Lung (tissue), 12 donors: ENCODE data around the gene ATAT1. TPM values are rescaled to one million over a fixed set of nuclear protein-coding genes. Genes with fewer than 3 reads are reported as not detected.

Experiments
- ATAC-seq: fragments of 200-7000 bp; cut with Tn5 transposase; one replicate; pipeline ENCODE4 v1.9.1; 2020; ENCODE audit warnings: moderate number of reproducible peaks; ENCODE audit not compliant: insufficient read depth, low FRiP score
- DNase-seq, 3 donors: peaks; one replicate each; pipeline ENCODE4 v3.0.0-alpha.2; 2013 to 2017
- H3K27ac ChIP-seq, 2 donors: one replicate each; pipeline ENCODE4 v1.5.1; 2013; ENCODE audit warnings: mild to moderate bottlenecking in 2 of 2, moderate library complexity in 2 of 2, control low read depth in 1 of 2, inconsistent platforms in 1 of 2, low read depth in 1 of 2, low read length in 1 of 2
- H3K27me3 ChIP-seq, 3 donors: one replicate each; pipeline ENCODE4 v1.5.1; 2013; ENCODE audit warnings: low read length in 2 of 3; ENCODE audit not compliant: control insufficient read depth in 3 of 3, insufficient read depth in 3 of 3
- H3K36me3 ChIP-seq, 4 donors: one replicate each; pipeline ENCODE4 v1.5.1; 2013; ENCODE audit warnings: low read length in 4 of 4, mild to moderate bottlenecking in 1 of 4, moderate library complexity in 1 of 4; ENCODE audit not compliant: control insufficient read depth in 4 of 4, insufficient read depth in 4 of 4
- H3K4me1 ChIP-seq, 5 donors: one replicate each; pipeline ENCODE4 v1.5.1; 2013; ENCODE audit warnings: low read length in 5 of 5, mild to moderate bottlenecking in 2 of 5, moderate library complexity in 1 of 5; ENCODE audit not compliant: control insufficient read depth in 5 of 5, insufficient read depth in 5 of 5
- H3K4me3 ChIP-seq: one replicate; pipeline ENCODE4 v1.5.1; 2013; ENCODE audit warnings: mild to moderate bottlenecking, control low read depth, moderate library complexity
- H3K9ac ChIP-seq, 2 donors: one replicate each; pipeline ENCODE4 v1.5.1; 2013; ENCODE audit warnings: low read length in 2 of 2, control low read depth in 1 of 2; ENCODE audit not compliant: insufficient read depth in 1 of 2
- H3K9me3 ChIP-seq, 4 donors: one replicate each; pipeline ENCODE4 v1.5.1; 2013; ENCODE audit warnings: low read length in 3 of 4, mild to moderate bottlenecking in 1 of 4, moderate library complexity in 1 of 4; ENCODE audit not compliant: control insufficient read depth in 4 of 4, insufficient read depth in 3 of 4
- WGBS, 2 donors: extraction: QIAGEN DNeasy Blood & Tissue Kit; methylation state at CpG; one replicate each; pipeline ENCODE4 v1.1.7; 2013; 5-methylcytosine and 5-hydroxymethylcytosine counted together
- polyA plus RNA-seq, 2 donors: library from polyadenylated mRNA; stranded (reverse); fragments of 200-250 nt; gene quantifications; one replicate each; pipeline ENCODE4 v1.2.1, GENCODE V29; 2013
- total RNA-seq, 2 donors: library from RNA; depleted of rRNA in 1 of 2; stranded (reverse); fragments of >200 nt in 1 of 2; gene quantifications; one replicate each; pipeline ENCODE4 v1.2.1, GENCODE V29; 2014 to 2021
- TF ChIP-seq, protein P1 (sequence below): IDR thresholded peaks from 2 replicates; pipeline ENCODE4 v1.5.1; 2012; ENCODE audit warnings: mild to moderate bottlenecking; ENCODE audit errors: control extremely low read depth, extremely low read depth
- donor health status: control.
- donor health status: control.
- donor health status: Bipolar disorder and iron deficiency.
- donor health status: healthy.
- donor health status: DM: yes; HTN: yes; CAD: no.

The ATAT1 gene
- total and polyA plus RNA-seq, 4 donors = 5.5 to 13.3 (median 7.9) TPM

GRCh38 chr6:30646450-30647241, 20.0 kb downstream of the ATAT1 start, which contains the start of gene C6orf136:
Gene C6orf136, plus strand, starts transcription at chr6:30647133. Its CDS starts 99 bp downstream, at chr6:30647232.
- TF ChIP-seq, protein P1, sequence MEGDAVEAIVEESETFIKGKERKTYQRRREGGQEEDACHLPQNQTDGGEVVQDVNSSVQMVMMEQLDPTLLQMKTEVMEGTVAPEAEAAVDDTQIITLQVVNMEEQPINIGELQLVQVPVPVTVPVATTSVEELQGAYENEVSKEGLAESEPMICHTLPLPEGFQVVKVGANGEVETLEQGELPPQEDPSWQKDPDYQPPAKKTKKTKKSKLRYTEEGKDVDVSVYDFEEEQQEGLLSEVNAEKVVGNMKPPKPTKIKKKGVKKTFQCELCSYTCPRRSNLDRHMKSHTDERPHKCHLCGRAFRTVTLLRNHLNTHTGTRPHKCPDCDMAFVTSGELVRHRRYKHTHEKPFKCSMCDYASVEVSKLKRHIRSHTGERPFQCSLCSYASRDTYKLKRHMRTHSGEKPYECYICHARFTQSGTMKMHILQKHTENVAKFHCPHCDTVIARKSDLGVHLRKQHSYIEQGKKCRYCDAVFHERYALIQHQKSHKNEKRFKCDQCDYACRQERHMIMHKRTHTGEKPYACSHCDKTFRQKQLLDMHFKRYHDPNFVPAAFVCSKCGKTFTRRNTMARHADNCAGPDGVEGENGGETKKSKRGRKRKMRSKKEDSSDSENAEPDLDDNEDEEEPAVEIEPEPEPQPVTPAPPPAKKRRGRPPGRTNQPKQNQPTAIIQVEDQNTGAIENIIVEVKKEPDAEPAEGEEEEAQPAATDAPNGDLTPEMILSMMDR = no peak
- Histone ChIP-seq H3K9ac (peak within 1 kb of the TSS; percentile 46 to 59), H3K4me3 (peak within 1 kb of the TSS; percentile 77), H3K27me3 (no peaks in the 10 kb centered on the region), H3K36me3 (peaks cover 5 to 26% (median 19%) of the 10 kb centered on the region in 4 donors), H3K4me1 (peaks cover 0 to 10% (median 0%) of the 10 kb centered on the region in 5 donors), H3K27ac (peak within 1 kb of the TSS; percentile 88 to 98), H3K9me3 (no peaks in the 10 kb centered on the region)
- DNase-seq = peak; percentile 93 to 96 (median 95)
- WGBS, 2 donors = 12 to 19% methylated on average over 32 to 37 of the region's 37 CpGs
- ATAC-seq = peak; percentile 90

DNA sequence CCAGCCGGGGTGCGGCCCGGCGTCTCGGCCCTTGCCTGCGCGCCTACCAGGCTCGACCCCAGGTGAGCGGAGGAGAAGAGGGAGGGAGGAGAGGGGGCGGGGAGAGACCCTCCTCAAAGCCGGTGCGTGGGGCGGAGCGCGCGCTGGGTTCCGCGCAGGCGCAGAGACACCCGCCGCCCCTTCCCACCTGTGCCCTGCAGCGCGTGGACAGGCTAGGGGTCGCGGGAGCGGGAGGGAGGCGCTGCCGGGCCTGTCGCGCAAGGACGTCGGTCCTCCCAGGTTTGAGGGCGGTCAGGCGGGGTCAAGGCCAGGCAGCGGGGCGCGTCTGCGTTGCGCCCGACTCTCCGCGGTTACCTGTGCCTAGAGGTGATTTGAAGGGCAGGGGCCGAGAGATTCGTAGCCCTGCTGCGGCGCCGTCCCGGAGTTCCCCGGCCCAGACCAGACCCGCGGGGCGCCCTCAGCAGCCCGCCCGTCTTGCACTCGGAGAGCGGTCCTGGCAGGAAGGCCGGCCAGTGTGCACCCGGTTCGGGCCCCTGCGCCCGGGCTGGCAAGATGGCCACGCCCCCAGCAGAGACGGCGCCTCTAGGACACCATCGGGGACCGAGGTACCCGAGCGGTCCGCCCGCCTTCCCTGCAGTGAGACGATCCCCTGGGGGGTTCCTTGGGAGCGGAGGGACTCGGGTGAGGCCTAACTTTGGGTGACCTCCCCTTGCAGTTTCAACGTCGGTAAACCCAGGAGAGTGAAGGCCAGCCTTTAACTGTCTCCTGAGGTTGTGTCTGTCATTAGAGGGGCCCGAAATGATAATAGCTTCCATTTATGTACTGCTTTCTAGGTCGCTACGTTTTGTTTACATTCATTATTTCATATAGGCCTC, 20.8 kb downstream of the ATAT1 start:
- H3K4me1 ChIP-seq = peaks cover 0 to 10% (median 0%) of the 10 kb centered on the region in 5 donors
- H3K27me3 ChIP-seq = no peaks in the 10 kb centered on the region
- ATAC-seq = peak; percentile 84
- peak overlapping the region; percentile 46 to 59 for H3K9ac ChIP-seq
- H3K27ac ChIP-seq = peak overlapping the region; percentile 88 to 98
- 0 to 1% methylated on average over 49 to 78 of the region's 78 CpGs for WGBS, 2 donors
- H3K9me3 ChIP-seq = no peaks in the 10 kb centered on the region
- H3K36me3 ChIP-seq = peaks cover 11 to 23% (median 18%) of the 10 kb centered on the region in 4 donors
- peak; percentile 58 to 73 (median 60) for DNase-seq
- TF ChIP-seq, protein P1 = no peak
- H3K4me3 ChIP-seq = peak overlapping the region; percentile 77

DNA sequence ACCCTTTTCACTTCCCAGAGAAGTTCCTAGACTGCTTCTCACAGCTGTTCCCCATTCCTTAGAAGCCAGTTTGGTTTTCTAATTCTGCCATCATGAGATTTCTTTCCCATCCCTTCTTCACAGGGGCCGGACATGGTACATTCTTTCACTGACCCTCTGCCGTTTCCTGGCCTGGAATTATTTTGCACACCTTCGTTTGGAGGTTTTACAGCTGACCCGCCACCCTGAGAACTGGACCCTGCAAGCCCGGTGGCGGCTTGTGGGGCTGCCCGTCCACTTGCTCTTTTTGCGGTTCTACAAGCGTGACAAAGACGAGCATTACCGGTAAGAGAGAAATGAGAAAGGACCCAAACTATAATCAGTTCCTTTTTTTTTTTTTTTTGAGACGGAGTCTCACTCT, 24.5 kb downstream of the ATAT1 start:
- peaks cover 0 to 10% (median 0%) of the 10 kb centered on the region in 5 donors for H3K4me1 ChIP-seq
- WGBS, 2 donors = 91% methylated on average over 12 of the region's 12 CpGs
- no peaks in the 10 kb centered on the region for H3K9me3 ChIP-seq
- TF ChIP-seq, protein P1 = no peak
- DNase-seq (no peak), ATAC-seq (no peak)
- H3K36me3 ChIP-seq = peaks cover 19 to 45% (median 29%) of the 10 kb centered on the region in 4 donors
- H3K27me3 ChIP-seq = no peaks in the 10 kb centered on the region
- H3K9ac ChIP-seq = no peak overlapping the region
- no peak overlapping the region for H3K27ac ChIP-seq
- no peak overlapping the region for H3K4me3 ChIP-seq
